ENCODE results near the gene ARHGAP22. TPM values are rescaled to one million over a fixed set of nuclear protein-coding genes. Genes with fewer than 3 reads are reported as not detected.

ARHGAP22 gene
- total RNA-seq, 1 experiment from 2014 or later = 1.8 TPM

GRCh38 chr10:48464121-48464870 is 140.6 kb downstream of the ARHGAP22 start:
- H3K27me3 ChIP-seq (ENCODE audit: control insufficient read depth, insufficient read depth, low read length) = peaks cover 4% of the 10 kb centered on the region; the same call in 1 of the 2 replicates
- ChIA-PET POLR2A (no interaction called here), CTCF (no interaction called here)
- in situ Hi-C loops (cut with HindIII; ENCODE audit: low pct_unique_long_range_greater_than_20kb, low sequenced_read_pairs) (no loop called here), intact Hi-C loops (cut with micrococcal nuclease; ENCODE audit: unreplicated experiment) (no loop called here)
- TF ChIP-seq SIN3A (IDR thresholded peaks at IDR 0.05; ENCODE audit: borderline replicate concordance, insufficient read depth, low read depth, low read length) (no peak), TCF7L2 (IDR thresholded peaks at IDR 0.05; ENCODE audit: low read depth, low read length) (no peak), POLR2AphosphoS5 (IDR thresholded peaks at IDR 0.05; ENCODE audit: low read depth, low read length) (no peak), REST (IDR thresholded peaks at IDR 0.05; ENCODE audit: insufficient read depth in 1 of 2, low read depth in 2 of 2, low read length in 1 of 2) (no peak), CTCF (IDR thresholded peaks at IDR 0.05) (no peak)
- DNase-seq (ENCODE audit: low read depth, low spot score) = no peak
- H3K4me1 ChIP-seq (ENCODE audit: control insufficient read depth, insufficient read depth, low read length) = no peaks in the 10 kb centered on the region; the same call in 1 of the 2 replicates
- H3K27ac ChIP-seq (ENCODE audit: low read length) = no peak overlapping the region
- no TSS peak for BruUV-seq (replicated peaks)
- no peaks in the 10 kb centered on the region for H3K36me3 ChIP-seq (ENCODE audit: control insufficient read depth, insufficient read depth, low read length)
- ATAC-seq = no peak
- H3K9me3 ChIP-seq (ENCODE audit: control insufficient read depth, insufficient read depth, low read depth, low read length) = no peaks in the 10 kb centered on the region
- no peak overlapping the region for H3K4me3 ChIP-seq (ENCODE audit: low read depth in 2 of 2, low read length in 2 of 2)

GRCh38 chr10:48463318-48464003 is 141.4 kb downstream of the ARHGAP22 start:
- ChIA-PET POLR2A (no interaction called here), CTCF (no interaction called here)
- no peak overlapping the region for H3K27ac ChIP-seq (ENCODE audit: low read length)
- in situ Hi-C loops (cut with HindIII; ENCODE audit: low pct_unique_long_range_greater_than_20kb, low sequenced_read_pairs) (no loop called here), intact Hi-C loops (cut with micrococcal nuclease; ENCODE audit: unreplicated experiment) (no loop called here)
- ATAC-seq = no peak
- no TSS peak for BruUV-seq (replicated peaks)
- TF ChIP-seq SIN3A (IDR thresholded peaks at IDR 0.05; ENCODE audit: borderline replicate concordance, insufficient read depth, low read depth, low read length) (no peak), TCF7L2 (IDR thresholded peaks at IDR 0.05; ENCODE audit: low read depth, low read length) (no peak), CTCF (IDR thresholded peaks at IDR 0.05) (no peak), REST (IDR thresholded peaks at IDR 0.05; ENCODE audit: insufficient read depth in 1 of 2, low read depth in 2 of 2, low read length in 1 of 2) (no peak), POLR2AphosphoS5 (IDR thresholded peaks at IDR 0.05; ENCODE audit: low read depth, low read length) (no peak)
- H3K4me3 ChIP-seq (ENCODE audit: low read depth in 2 of 2, low read length in 2 of 2) = no peak overlapping the region
- H3K27me3 ChIP-seq (ENCODE audit: control insufficient read depth, insufficient read depth, low read length) = peaks cover 4% of the 10 kb centered on the region; the same call in 1 of the 2 replicates
- no peaks in the 10 kb centered on the region for H3K9me3 ChIP-seq (ENCODE audit: control insufficient read depth, insufficient read depth, low read depth, low read length)
- H3K4me1 ChIP-seq (ENCODE audit: control insufficient read depth, insufficient read depth, low read length) = no peaks in the 10 kb centered on the region; the same call in 1 of the 2 replicates
- H3K36me3 ChIP-seq (ENCODE audit: control insufficient read depth, insufficient read depth, low read length) = no peaks in the 10 kb centered on the region
- no peak for DNase-seq (ENCODE audit: low read depth, low spot score)
